HFFc6 (cell line): ENCODE data around the gene ZNF521. TPM values are rescaled to one million over a fixed set of nuclear protein-coding genes. Genes with fewer than 3 reads are reported as not detected.

Source experiments
- DNase-seq: peaks from one replicate; pipeline ENCODE4 v3.0.0-alpha.2; 2018
- H3K27ac Mint-ChIP-seq: 2 replicates; pipeline ENCODE4 v1.8.0; 2020; ENCODE audit warnings: mild to moderate bottlenecking, mixed read lengths
- H3K27me3 Mint-ChIP-seq: 2 replicates; pipeline ENCODE4 v1.8.0; 2021; ENCODE audit warnings: mild to moderate bottlenecking, moderate library complexity, mixed read lengths; ENCODE audit not compliant: insufficient read depth
- H3K36me3 Mint-ChIP-seq: 2 replicates; pipeline ENCODE4 v1.8.0; 2021; ENCODE audit warnings: low read depth, mixed read lengths
- H3K4me1 Mint-ChIP-seq: 2 replicates; pipeline ENCODE4 v1.8.0; 2020; ENCODE audit warnings: low read depth, mixed read lengths
- H3K4me3 Mint-ChIP-seq: 2 replicates; pipeline ENCODE4 v1.8.0; 2020; ENCODE audit warnings: mild to moderate bottlenecking, moderate library complexity, mixed read lengths
- H3K9me3 Mint-ChIP-seq: 2 replicates; pipeline ENCODE4 v1.8.0; 2020; ENCODE audit warnings: mild to moderate bottlenecking, mixed read lengths
- total RNA-seq, 6 experiments: library from RNA; stranded (reverse); fragmentation: NEBNext Ultra II Directional; extraction: Animal tissue kit (Norgen Biotek cat#: 25700); gene quantifications; 2 replicates in 1 of 6; 3 replicates in 5 of 6; pipeline ENCODE4 v1.2.3, GENCODE V29; 2021
- TF ChIP-seq, protein P1 (sequence below): fragments of 200-600 bp; sonication (generic); IDR thresholded peaks from 2 replicates; pipeline ENCODE4 v1.5.0; 2021; ENCODE audit warnings: antibody characterized with exemption, mild to moderate bottlenecking

The ZNF521 gene
- total RNA-seq, 6 experiments from 2014 or later: 0.27 to 5.3 (median 0.84) TPM

DNA sequence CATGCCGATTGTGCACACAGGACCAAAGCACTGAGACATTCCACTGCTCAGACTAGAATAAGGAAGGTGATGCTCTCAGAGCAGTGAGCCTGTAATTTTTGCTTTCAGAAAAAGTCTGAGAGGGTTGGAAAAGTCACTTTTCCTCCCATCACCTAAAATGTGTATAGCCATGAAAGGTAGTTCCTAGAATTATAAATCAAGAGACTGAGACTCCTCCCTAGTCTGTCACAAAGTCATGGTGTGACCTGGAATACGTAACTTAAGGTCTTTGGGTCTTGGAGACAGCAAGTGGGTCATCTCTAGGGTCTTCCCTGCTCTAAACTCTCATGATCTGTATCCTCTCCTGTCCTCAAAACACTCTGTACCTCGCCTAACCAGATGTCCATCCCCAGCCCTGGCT is 16.9 kb downstream of the ZNF521 start:
- Mint-ChIP-seq H3K27ac (no peak overlapping the region), H3K4me3 (no peak overlapping the region), H3K4me1 (no peaks in the 10 kb centered on the region), H3K36me3 (no peaks in the 10 kb centered on the region), H3K27me3 (peaks cover 3% of the 10 kb centered on the region), H3K9me3 (no peaks in the 10 kb centered on the region)
- TF ChIP-seq, protein P1, sequence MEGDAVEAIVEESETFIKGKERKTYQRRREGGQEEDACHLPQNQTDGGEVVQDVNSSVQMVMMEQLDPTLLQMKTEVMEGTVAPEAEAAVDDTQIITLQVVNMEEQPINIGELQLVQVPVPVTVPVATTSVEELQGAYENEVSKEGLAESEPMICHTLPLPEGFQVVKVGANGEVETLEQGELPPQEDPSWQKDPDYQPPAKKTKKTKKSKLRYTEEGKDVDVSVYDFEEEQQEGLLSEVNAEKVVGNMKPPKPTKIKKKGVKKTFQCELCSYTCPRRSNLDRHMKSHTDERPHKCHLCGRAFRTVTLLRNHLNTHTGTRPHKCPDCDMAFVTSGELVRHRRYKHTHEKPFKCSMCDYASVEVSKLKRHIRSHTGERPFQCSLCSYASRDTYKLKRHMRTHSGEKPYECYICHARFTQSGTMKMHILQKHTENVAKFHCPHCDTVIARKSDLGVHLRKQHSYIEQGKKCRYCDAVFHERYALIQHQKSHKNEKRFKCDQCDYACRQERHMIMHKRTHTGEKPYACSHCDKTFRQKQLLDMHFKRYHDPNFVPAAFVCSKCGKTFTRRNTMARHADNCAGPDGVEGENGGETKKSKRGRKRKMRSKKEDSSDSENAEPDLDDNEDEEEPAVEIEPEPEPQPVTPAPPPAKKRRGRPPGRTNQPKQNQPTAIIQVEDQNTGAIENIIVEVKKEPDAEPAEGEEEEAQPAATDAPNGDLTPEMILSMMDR: no peak
- no peak for DNase-seq

DNA sequence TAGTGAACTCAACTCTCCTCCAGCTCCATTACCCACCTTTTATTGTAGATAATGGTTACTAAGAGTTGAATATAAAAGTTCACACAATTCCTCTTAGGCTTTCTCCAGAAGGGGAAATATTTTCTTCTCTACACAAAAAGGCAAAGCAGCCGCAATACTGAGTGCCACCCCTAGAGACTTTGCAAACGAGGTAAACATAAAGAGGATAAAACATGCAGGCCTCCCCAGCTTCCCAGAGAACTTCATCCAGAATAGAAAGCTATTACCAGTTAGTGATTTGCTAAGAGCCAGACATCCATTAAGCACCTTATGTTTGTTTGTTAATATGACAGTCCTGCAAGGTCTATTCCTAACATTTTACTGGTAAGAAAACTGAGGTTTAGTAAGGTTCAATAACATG is 17.4 kb downstream of the ZNF521 start:
- Mint-ChIP-seq H3K36me3 (no peaks in the 10 kb centered on the region), H3K4me1 (no peaks in the 10 kb centered on the region), H3K27ac (no peak overlapping the region), H3K9me3 (no peaks in the 10 kb centered on the region), H3K27me3 (peaks cover 3% of the 10 kb centered on the region), H3K4me3 (no peak overlapping the region)
- no peak for DNase-seq
- TF ChIP-seq, protein P1: 0 out of 2 replicates have a peak, but pooled peaks have one; percentile 21

DNA sequence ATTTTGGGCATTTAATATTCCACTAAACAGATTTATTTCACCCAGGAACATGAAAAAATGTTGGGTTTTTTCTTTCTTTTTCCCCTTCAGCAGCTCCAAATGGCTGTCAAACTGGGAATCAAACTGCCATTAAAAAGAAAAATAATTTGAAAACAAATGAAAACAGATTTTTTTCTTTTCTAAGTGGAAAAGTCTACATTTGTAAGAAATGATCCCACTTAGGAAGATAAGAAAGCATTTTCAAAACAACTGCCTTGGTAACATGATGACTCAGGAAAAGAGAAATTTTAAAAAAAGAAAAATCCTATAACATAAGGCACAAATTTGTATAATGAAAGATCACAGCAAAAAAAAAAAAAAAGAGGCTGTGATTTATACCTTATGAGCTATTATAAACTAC is 20.0 kb downstream of the ZNF521 start:
- Mint-ChIP-seq H3K9me3 (no peaks in the 10 kb centered on the region), H3K4me3 (no peak overlapping the region), H3K36me3 (no peaks in the 10 kb centered on the region), H3K27ac (no peak overlapping the region), H3K27me3 (peaks cover 6% of the 10 kb centered on the region), H3K4me1 (no peaks in the 10 kb centered on the region)
- TF ChIP-seq, protein P1: no peak
- DNase-seq: no peak

DNA sequence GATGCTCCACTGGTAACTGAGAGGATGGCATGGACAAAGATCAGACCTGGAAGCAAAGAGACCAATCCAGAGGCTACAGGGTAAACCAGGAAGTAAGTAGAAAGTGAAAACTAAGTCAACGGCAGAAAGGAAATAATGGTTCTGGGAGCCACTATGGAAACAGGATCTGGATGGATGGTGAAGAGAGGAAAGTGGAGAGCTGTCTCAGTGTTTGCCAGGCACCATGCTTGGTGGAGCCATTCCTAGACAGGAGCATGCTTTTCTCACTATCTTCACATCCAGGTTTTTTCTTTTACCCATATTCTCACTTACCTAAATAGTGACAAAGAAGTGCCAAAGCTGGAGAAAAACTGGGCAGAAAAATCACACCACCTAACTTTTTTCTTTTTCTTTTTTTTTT is 22.2 kb downstream of the ZNF521 start:
- no peak overlapping the region for H3K4me3 Mint-ChIP-seq
- no peaks in the 10 kb centered on the region for H3K36me3 Mint-ChIP-seq
- peaks cover 6% of the 10 kb centered on the region; the same call in 1 of the 2 replicates for H3K27me3 Mint-ChIP-seq
- no peak overlapping the region for H3K27ac Mint-ChIP-seq
- no peaks in the 10 kb centered on the region; the same call in 1 of the 2 replicates for H3K4me1 Mint-ChIP-seq
- no peaks in the 10 kb centered on the region for H3K9me3 Mint-ChIP-seq
- TF ChIP-seq, protein P1: no peak
- no peak for DNase-seq

DNA sequence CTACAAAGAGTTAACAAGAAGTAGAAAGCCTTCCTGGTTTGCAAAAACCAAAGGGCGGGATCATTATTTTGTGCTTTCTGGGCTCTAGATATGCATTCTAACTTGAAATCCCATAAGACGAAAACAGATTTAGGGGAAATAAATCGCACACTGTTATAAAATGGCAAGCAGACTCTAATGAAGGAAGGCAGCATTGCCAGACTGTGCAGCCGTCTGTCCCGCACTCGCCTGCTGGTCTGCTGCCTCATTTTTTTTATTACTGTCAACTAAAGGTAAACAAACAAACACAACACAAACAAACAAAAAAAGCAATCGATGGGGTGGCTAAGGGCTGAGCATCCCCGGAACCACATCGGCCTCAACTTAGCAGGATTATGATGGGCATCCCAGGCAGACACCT is 24.4 kb downstream of the ZNF521 start:
- Mint-ChIP-seq H3K27me3 (peaks cover 3% of the 10 kb centered on the region; the same call in 1 of the 2 replicates), H3K9me3 (no peaks in the 10 kb centered on the region; the same call in 1 of the 2 replicates), H3K4me1 (no peaks in the 10 kb centered on the region; the same call in 1 of the 2 replicates), H3K36me3 (no peaks in the 10 kb centered on the region), H3K4me3 (no peak overlapping the region), H3K27ac (no peak overlapping the region)
- TF ChIP-seq, protein P1: no peak
- DNase-seq: no peak
